ENCODE measurements around the gene GOLIM4. TPM values are rescaled to one million over a fixed set of nuclear protein-coding genes. Genes with fewer than 3 reads are reported as not detected.

The GOLIM4 gene
- total and polyA plus RNA-seq, 2 experiments from 2014 or later, result 34.4 to 50.5 TPM

GRCh38 chr3:167998253-167998652 lies 97.5 kb downstream of the GOLIM4 start:
- Histone ChIP-seq H3K27me3 (ENCODE audit: insufficient read depth) (no peaks in the 10 kb centered on the region), H3F3A (replicated peaks; ENCODE audit: low read depth) (no peaks in the 10 kb centered on the region), H4K20me1 (replicated peaks; ENCODE audit: insufficient read depth) (no peaks in the 10 kb centered on the region), H3K9me2 (ENCODE audit: insufficient read depth) (no peaks in the 10 kb centered on the region), H3K36me3 (ENCODE audit: insufficient read depth) (no peaks in the 10 kb centered on the region), H3K27ac (ENCODE audit: low read depth) (no peak overlapping the region), H3K4me2 (no peak overlapping the region), H3K79me2 (replicated peaks; ENCODE audit: insufficient read depth) (no peaks in the 10 kb centered on the region), H2AFZ (no peak overlapping the region), H3K4me3 (no peak overlapping the region), H3K4me1 (ENCODE audit: insufficient read depth) (no peaks in the 10 kb centered on the region)
- H3K27me3 Mint-ChIP-seq (ENCODE audit: insufficient read depth, low read depth, poor library complexity), result peaks cover 4% of the 10 kb centered on the region
- TF ChIP-seq ZNF114 (CRISPR knock-in tag; IDR thresholded peaks at IDR 0.05), result no peak
- no peak for TF ChIP-seq ZNF331 (CRISPR knock-in tag; IDR thresholded peaks at IDR 0.05; ENCODE audit: low read depth)
- no peak for TF ChIP-seq CREB1 (CRISPR knock-in tag; IDR thresholded peaks at IDR 0.05; ENCODE audit: low read depth)
- TF ChIP-seq NANOG (IDR thresholded peaks at IDR 0.05; ENCODE audit: borderline replicate concordance), result no peak
- H3K4me1 Mint-ChIP-seq, result peaks cover 3% of the 10 kb centered on the region; the same call in 1 of the 3 replicates
- no peaks in the 10 kb centered on the region for H3K36me3 Mint-ChIP-seq (ENCODE audit: low read depth)
- H3K27ac Mint-ChIP-seq, result no peak overlapping the region
- no peak overlapping the region for H3K4me3 Mint-ChIP-seq
- ATAC-seq (no peak), DNase-seq (ENCODE audit: low spot score) (no peak)
- no peaks in the 10 kb centered on the region for H3K9me3 Mint-ChIP-seq

GRCh38 chr3:167996514-167996913 lies 99.2 kb downstream of the GOLIM4 start:
- Mint-ChIP-seq H3K9me3 (no peaks in the 10 kb centered on the region), H3K27ac (no peak overlapping the region), H3K27me3 (ENCODE audit: insufficient read depth, low read depth, poor library complexity) (peaks cover 4% of the 10 kb centered on the region), H3K4me3 (no peak overlapping the region), H3K4me1 (peaks cover 3% of the 10 kb centered on the region; the same call in 1 of the 3 replicates), H3K36me3 (ENCODE audit: low read depth) (no peaks in the 10 kb centered on the region)
- Histone ChIP-seq H3K27me3 (ENCODE audit: insufficient read depth) (no peaks in the 10 kb centered on the region), H3K79me2 (replicated peaks; ENCODE audit: insufficient read depth) (no peaks in the 10 kb centered on the region), H3K27ac (ENCODE audit: low read depth) (no peak overlapping the region), H3K9me2 (ENCODE audit: insufficient read depth) (no peaks in the 10 kb centered on the region), H3F3A (replicated peaks; ENCODE audit: low read depth) (no peaks in the 10 kb centered on the region), H3K4me1 (ENCODE audit: insufficient read depth) (no peaks in the 10 kb centered on the region), H4K20me1 (replicated peaks; ENCODE audit: insufficient read depth) (no peaks in the 10 kb centered on the region), H3K4me3 (no peak overlapping the region), H3K4me2 (no peak overlapping the region), H3K36me3 (ENCODE audit: insufficient read depth) (no peaks in the 10 kb centered on the region), H2AFZ (no peak overlapping the region; the same call in 1 of the 2 replicates)
- ATAC-seq (no peak), DNase-seq (ENCODE audit: low spot score) (no peak)
- TF ChIP-seq ZNF331 (CRISPR knock-in tag; IDR thresholded peaks at IDR 0.05; ENCODE audit: low read depth) (no peak), EZH2 (IDR thresholded peaks at IDR 0.05; ENCODE audit: low read depth, unreplicated experiment) (no peak), NANOG (IDR thresholded peaks at IDR 0.05; ENCODE audit: borderline replicate concordance) (no peak), ETS1 (IDR thresholded peaks at IDR 0.05) (no peak)

GRCh38 chr3:167992381-167992780 lies 103.3 kb downstream of the GOLIM4 start:
- Histone ChIP-seq H3K36me3 (ENCODE audit: insufficient read depth) (no peaks in the 10 kb centered on the region), H3K4me2 (no peak overlapping the region), H3K4me3 (no peak overlapping the region), H3F3A (replicated peaks; ENCODE audit: low read depth) (no peaks in the 10 kb centered on the region), H2AFZ (no peak overlapping the region), H3K27me3 (ENCODE audit: insufficient read depth) (no peaks in the 10 kb centered on the region), H3K79me2 (replicated peaks; ENCODE audit: insufficient read depth) (no peaks in the 10 kb centered on the region), H3K4me1 (ENCODE audit: insufficient read depth) (no peaks in the 10 kb centered on the region), H3K9me2 (ENCODE audit: insufficient read depth) (no peaks in the 10 kb centered on the region), H4K20me1 (replicated peaks; ENCODE audit: insufficient read depth) (no peaks in the 10 kb centered on the region), H3K27ac (ENCODE audit: low read depth) (no peak overlapping the region)
- Mint-ChIP-seq H3K27me3 (ENCODE audit: insufficient read depth, low read depth, poor library complexity) (peaks cover 4% of the 10 kb centered on the region), H3K9me3 (no peaks in the 10 kb centered on the region), H3K4me1 (peaks cover 3% of the 10 kb centered on the region; the same call in 1 of the 3 replicates), H3K4me3 (no peak overlapping the region), H3K36me3 (ENCODE audit: low read depth) (no peaks in the 10 kb centered on the region), H3K27ac (no peak overlapping the region)
- ATAC-seq, result no peak
- DNase-seq (ENCODE audit: low spot score), result no peak
- TF ChIP-seq ZNF331 (CRISPR knock-in tag; IDR thresholded peaks at IDR 0.05; ENCODE audit: low read depth) (no peak), NANOG (IDR thresholded peaks at IDR 0.05; ENCODE audit: borderline replicate concordance) (no peak), REST (IDR thresholded peaks at IDR 0.05; ENCODE audit: unreplicated experiment) (no peak)
